ENCODE measurements around the gene PRTG.
"Not testable (repeated sequence)": the region's sequence is repeated elsewhere in the genome, so short reads cannot be mapped to it uniquely, and the experiment has no call there.

Gene PRTG

GRCh38 chr15:55753433-55753832 is 10.5 kb upstream of the PRTG start:
- H3K79me2 ChIP-seq (ENCODE audit: control insufficient read depth, insufficient read depth, low read length); H2BK120ac ChIP-seq (ENCODE audit: low read depth, low read length); H4K5ac ChIP-seq (ENCODE audit: low read length): not testable (repeated sequence)

GRCh38 chr15:55750706-55751105 is 7.8 kb upstream of the PRTG start:
- no peak overlapping the region for H2BK120ac ChIP-seq (ENCODE audit: low read depth, low read length)
- H3K18ac ChIP-seq (ENCODE audit: low read length): no peak overlapping the region
- no peak overlapping the region for H2BK5ac ChIP-seq (ENCODE audit: low read length)
- no peak overlapping the region for H3K23ac ChIP-seq (ENCODE audit: low read length)
- no peak for DNase-seq
- H4K8ac ChIP-seq (ENCODE audit: low read depth, low read length): no peak overlapping the region
- no peak overlapping the region for H2AK5ac ChIP-seq (ENCODE audit: low read length)
- H3K4me1 ChIP-seq (ENCODE audit: control insufficient read depth, low read depth, low read length): no peaks in the 10 kb centered on the region
- no peak overlapping the region for H3K4me3 ChIP-seq (ENCODE audit: low read length)
- H3K9ac ChIP-seq (ENCODE audit: low read length): no peak overlapping the region
- no peaks in the 10 kb centered on the region for H3K79me1 ChIP-seq (ENCODE audit: low read length)
- no peaks in the 10 kb centered on the region for H3K36me3 ChIP-seq (ENCODE audit: control insufficient read depth, insufficient read depth, low read length)
- H2BK15ac ChIP-seq (replicated peaks; ENCODE audit: low read depth): no peak overlapping the region
- no peaks in the 10 kb centered on the region for H3K27me3 ChIP-seq (ENCODE audit: insufficient read depth, low read length, poor library complexity)
- no peak overlapping the region for H3K56ac ChIP-seq (ENCODE audit: low read length)
- no peak overlapping the region for H3K4me2 ChIP-seq (ENCODE audit: low read length)
- no peak overlapping the region for H3K4ac ChIP-seq (ENCODE audit: low read depth, low read length)
- H3K27ac ChIP-seq (ENCODE audit: low read depth, low read length): no peak overlapping the region
- WGBS (ENCODE audit: extremely low coverage, insufficient coverage, low lambda C conversion rate): no CpG with 5 or more reads among the region's 2 CpGs
- H3K79me2 ChIP-seq (ENCODE audit: control insufficient read depth, insufficient read depth, low read length): no peaks in the 10 kb centered on the region
- no peak overlapping the region for H4K5ac ChIP-seq (ENCODE audit: low read length)

More at GRCh38 chr15:55753433-55753832, 10.5 kb upstream of the PRTG start:
- H2BK5ac ChIP-seq (ENCODE audit: low read length); DNase-seq; H3K9ac ChIP-seq (ENCODE audit: low read length); H3K23ac ChIP-seq (ENCODE audit: low read length); H4K8ac ChIP-seq (ENCODE audit: low read depth, low read length); H3K27ac ChIP-seq (ENCODE audit: low read depth, low read length); H2AK5ac ChIP-seq (ENCODE audit: low read length); H3K4me2 ChIP-seq (ENCODE audit: low read length); H3K4ac ChIP-seq (ENCODE audit: low read depth, low read length); H3K27me3 ChIP-seq (ENCODE audit: insufficient read depth, low read length, poor library complexity); H3K36me3 ChIP-seq (ENCODE audit: control insufficient read depth, insufficient read depth, low read length); H3K4me1 ChIP-seq (ENCODE audit: control insufficient read depth, low read depth, low read length); H3K56ac ChIP-seq (ENCODE audit: low read length); H3K18ac ChIP-seq (ENCODE audit: low read length); H3K4me3 ChIP-seq (ENCODE audit: low read length); H2BK15ac ChIP-seq (replicated peaks; ENCODE audit: low read depth); H3K79me1 ChIP-seq (ENCODE audit: low read length): not testable (repeated sequence)
- WGBS (ENCODE audit: extremely low coverage, insufficient coverage, low lambda C conversion rate): no CpG with 5 or more reads among the region's 5 CpGs

- Histone ChIP-seq H3K18ac (ENCODE audit: low read length) (peak overlapping the region; percentile 73), H3K36me3 (ENCODE audit: control insufficient read depth, insufficient read depth, low read length) (no peaks in the 10 kb centered on the region), H3K4me1 (ENCODE audit: control insufficient read depth, low read depth, low read length) (peaks cover 3% of the 10 kb centered on the region), H3K79me1 (ENCODE audit: low read length) (no peaks in the 10 kb centered on the region), H3K56ac (ENCODE audit: low read length) (peak overlapping the region; percentile 26), H3K4me2 (ENCODE audit: low read length) (peak overlapping the region; percentile 29), H2AK5ac (ENCODE audit: low read length) (no peak overlapping the region), H2BK5ac (ENCODE audit: low read length) (no peak overlapping the region), H3K4ac (ENCODE audit: low read depth, low read length) (peak overlapping the region; percentile 63), H3K27me3 (ENCODE audit: insufficient read depth, low read length, poor library complexity) (peaks cover 5% of the 10 kb centered on the region), H2BK15ac (replicated peaks; ENCODE audit: low read depth) (peak overlapping the region; percentile 5), H3K79me2 (ENCODE audit: control insufficient read depth, insufficient read depth, low read length) (no peaks in the 10 kb centered on the region), H4K5ac (ENCODE audit: low read length) (no peak overlapping the region), H3K23ac (ENCODE audit: low read length) (no peak overlapping the region), H2BK120ac (ENCODE audit: low read depth, low read length) (peak overlapping the region; percentile 15), H3K27ac (ENCODE audit: low read depth, low read length) (no peak overlapping the region), H3K9ac (ENCODE audit: low read length) (peak overlapping the region; percentile 37), H3K4me3 (ENCODE audit: low read length) (peak overlapping the region; percentile 15), H4K8ac (ENCODE audit: low read depth, low read length) (no peak overlapping the region)
- no CpG with 5 or more reads among the region's 21 CpGs for WGBS (ENCODE audit: extremely low coverage, insufficient coverage, low lambda C conversion rate)
- DNase-seq: peak; percentile 11
Measured at GRCh38 chr15:55743729-55744655, 1.0 kb upstream of the PRTG start.

- H3K27me3 ChIP-seq (ENCODE audit: insufficient read depth, low read length, poor library complexity): peaks cover 5% of the 10 kb centered on the region
- H4K5ac ChIP-seq (ENCODE audit: low read length): no peak overlapping the region
- H3K9ac ChIP-seq (ENCODE audit: low read length): peak overlapping the region; percentile 70
- no peaks in the 10 kb centered on the region for H3K79me1 ChIP-seq (ENCODE audit: low read length)
- no CpG with 5 or more reads among the region's 52 CpGs for WGBS (ENCODE audit: extremely low coverage, insufficient coverage, low lambda C conversion rate)
- no peak overlapping the region for H2AK5ac ChIP-seq (ENCODE audit: low read length)
- H3K23ac ChIP-seq (ENCODE audit: low read length): no peak overlapping the region
- H3K4ac ChIP-seq (ENCODE audit: low read depth, low read length): peak overlapping the region; percentile 8
- peaks cover 5% of the 10 kb centered on the region for H3K4me1 ChIP-seq (ENCODE audit: control insufficient read depth, low read depth, low read length)
- H3K56ac ChIP-seq (ENCODE audit: low read length): peak overlapping the region; percentile 89
- peak overlapping the region; percentile 62 for H3K4me2 ChIP-seq (ENCODE audit: low read length)
- H3K27ac ChIP-seq (ENCODE audit: low read depth, low read length): peak overlapping the region; percentile 90
- peak overlapping the region; percentile 59 for H3K4me3 ChIP-seq (ENCODE audit: low read length)
- no peaks in the 10 kb centered on the region for H3K36me3 ChIP-seq (ENCODE audit: control insufficient read depth, insufficient read depth, low read length)
- DNase-seq: no peak
- peak overlapping the region; percentile 17 for H2BK5ac ChIP-seq (ENCODE audit: low read length)
- H2BK15ac ChIP-seq (replicated peaks; ENCODE audit: low read depth): no peak overlapping the region
- H2BK120ac ChIP-seq (ENCODE audit: low read depth, low read length): no peak overlapping the region
- peak overlapping the region; percentile 73 for H3K18ac ChIP-seq (ENCODE audit: low read length)
- no peaks in the 10 kb centered on the region for H3K79me2 ChIP-seq (ENCODE audit: control insufficient read depth, insufficient read depth, low read length)
- no peak overlapping the region for H4K8ac ChIP-seq (ENCODE audit: low read depth, low read length)
Measured at GRCh38 chr15:55742498-55742926, 440 bp downstream of the PRTG start.

DNA sequence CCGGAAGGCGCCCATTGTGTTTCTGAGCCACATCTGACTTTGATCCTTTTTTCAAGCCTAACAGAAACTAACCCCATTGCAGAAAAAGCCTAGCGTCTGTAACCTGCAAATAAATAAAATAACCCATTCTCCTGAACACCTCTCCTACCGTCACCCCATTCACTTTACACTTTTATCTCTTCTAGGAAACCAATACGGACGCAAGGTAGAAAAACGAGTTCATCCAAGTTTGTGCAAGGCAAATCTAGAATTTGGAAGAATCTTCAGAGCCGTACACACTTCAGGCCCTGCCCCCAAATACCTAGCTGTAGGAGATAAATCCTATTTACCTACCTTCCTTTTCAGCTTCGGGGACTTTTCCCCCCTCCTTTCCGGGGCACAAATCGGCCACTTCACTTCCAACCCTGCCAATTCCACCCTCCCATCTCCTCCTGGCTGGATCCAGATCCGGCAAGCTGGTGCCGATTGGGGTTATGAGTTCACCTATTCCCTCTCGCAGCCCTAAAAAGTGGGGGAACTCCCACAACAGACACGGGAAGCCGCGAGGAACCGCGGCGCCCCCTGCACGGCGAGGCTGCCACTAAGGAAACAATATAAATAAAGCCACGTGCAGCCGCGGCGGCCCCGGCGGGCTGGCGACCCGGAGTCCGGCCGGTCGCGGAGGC is 987 bp downstream of the PRTG start:
- Histone ChIP-seq H3K4me3 (ENCODE audit: low read length) (peak overlapping the region; percentile 59), H2BK120ac (ENCODE audit: low read depth, low read length) (no peak overlapping the region), H3K56ac (ENCODE audit: low read length) (peak overlapping the region; percentile 89), H3K4me2 (ENCODE audit: low read length) (peak overlapping the region; percentile 62), H3K4me1 (ENCODE audit: control insufficient read depth, low read depth, low read length) (peaks cover 5% of the 10 kb centered on the region), H3K4ac (ENCODE audit: low read depth, low read length) (no peak overlapping the region), H3K79me2 (ENCODE audit: control insufficient read depth, insufficient read depth, low read length) (no peaks in the 10 kb centered on the region), H3K23ac (ENCODE audit: low read length) (no peak overlapping the region), H2AK5ac (ENCODE audit: low read length) (no peak overlapping the region), H4K8ac (ENCODE audit: low read depth, low read length) (no peak overlapping the region), H3K18ac (ENCODE audit: low read length) (peak overlapping the region; percentile 73), H4K5ac (ENCODE audit: low read length) (no peak overlapping the region), H2BK5ac (ENCODE audit: low read length) (peak overlapping the region; percentile 17), H3K27me3 (ENCODE audit: insufficient read depth, low read length, poor library complexity) (peaks cover 5% of the 10 kb centered on the region), H3K79me1 (ENCODE audit: low read length) (no peaks in the 10 kb centered on the region), H2BK15ac (replicated peaks; ENCODE audit: low read depth) (no peak overlapping the region), H3K27ac (ENCODE audit: low read depth, low read length) (peak overlapping the region; percentile 90), H3K9ac (ENCODE audit: low read length) (peak overlapping the region; percentile 70), H3K36me3 (ENCODE audit: control insufficient read depth, insufficient read depth, low read length) (no peaks in the 10 kb centered on the region)
- WGBS (ENCODE audit: extremely low coverage, insufficient coverage, low lambda C conversion rate): no CpG with 5 or more reads among the region's 34 CpGs
- peak; percentile 60 for DNase-seq
